GM21390 (cell line): ENCODE results near the gene SMPD3.

ENCODE experiments used
- ATAC-seq: cut with Tn5 transposase; IDR thresholded peaks from one replicate; pipeline ENCODE4 v1.9.1; 2021; ENCODE audit not compliant: unreplicated experiment

The SMPD3 gene

GRCh38 chr16:68406458-68407152 is 41.7 kb downstream of the SMPD3 start:
- ATAC-seq, result no peak

DNA sequence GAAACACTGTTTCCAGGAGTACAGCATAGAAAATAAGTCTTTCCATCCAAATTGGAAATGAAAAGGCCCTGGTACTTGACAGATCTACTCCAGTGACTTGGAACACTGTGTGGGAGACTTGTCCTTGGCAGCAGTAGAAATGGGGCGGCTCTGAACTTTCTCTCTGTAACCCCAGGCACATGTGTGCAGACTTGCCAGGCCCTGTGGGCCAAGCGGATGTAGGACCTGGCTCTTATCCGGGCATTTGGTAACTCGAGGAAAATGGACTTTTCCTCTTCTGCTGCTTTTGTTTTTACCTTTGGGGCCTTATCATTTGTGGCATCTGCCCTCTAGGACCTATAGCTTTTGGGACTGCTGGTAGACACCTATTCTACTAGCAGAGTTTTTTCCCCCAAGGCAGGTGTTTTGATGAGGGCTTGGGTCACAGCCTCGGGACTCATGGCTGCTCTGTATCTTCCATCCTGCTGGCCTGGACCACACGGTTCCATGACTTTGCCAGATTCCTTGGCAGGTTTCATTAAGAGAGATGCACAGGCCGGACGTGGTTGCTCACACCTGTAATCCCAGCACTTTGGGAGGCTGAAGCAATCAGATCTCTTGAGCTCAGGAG is 43.5 kb downstream of the SMPD3 start:
- no peak for ATAC-seq

DNA sequence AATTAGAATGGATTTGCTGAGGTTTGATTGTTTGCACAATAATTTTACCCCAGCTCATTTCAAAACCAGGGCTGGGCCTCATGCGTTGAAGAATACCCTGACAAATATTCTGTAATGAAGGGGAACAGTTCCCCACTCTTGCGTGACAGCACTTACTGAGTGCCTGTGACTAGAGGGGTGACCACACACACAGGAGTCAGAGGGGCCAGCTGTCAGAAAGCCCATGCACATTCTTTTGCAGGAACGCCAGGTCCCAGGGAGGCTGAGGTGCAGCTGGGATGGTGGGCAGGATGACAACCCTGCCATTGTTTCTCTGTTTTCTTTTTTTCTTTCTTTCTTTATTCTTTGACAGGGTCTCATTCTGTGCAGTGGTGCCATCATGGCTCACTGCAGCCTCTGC is 44.6 kb downstream of the SMPD3 start:
- no peak for ATAC-seq

GRCh38 chr16:68403177-68403576 is 45.1 kb downstream of the SMPD3 start:
- no peak for ATAC-seq

DNA sequence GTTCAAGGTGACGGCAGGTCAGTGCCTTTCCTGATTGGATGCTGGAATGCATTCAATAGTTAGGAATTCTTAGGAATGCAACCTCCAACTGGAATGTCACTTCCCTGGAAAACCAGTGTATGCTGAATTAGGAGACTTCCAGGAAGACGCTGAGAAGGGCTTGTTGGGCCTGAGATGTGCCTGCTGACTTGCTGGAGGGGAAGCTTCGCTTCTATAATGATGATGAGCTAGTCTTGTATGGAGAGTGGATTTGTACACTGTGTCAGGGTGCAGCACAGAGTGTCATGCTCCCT is 45.6 kb downstream of the SMPD3 start:
- no peak for ATAC-seq

DNA sequence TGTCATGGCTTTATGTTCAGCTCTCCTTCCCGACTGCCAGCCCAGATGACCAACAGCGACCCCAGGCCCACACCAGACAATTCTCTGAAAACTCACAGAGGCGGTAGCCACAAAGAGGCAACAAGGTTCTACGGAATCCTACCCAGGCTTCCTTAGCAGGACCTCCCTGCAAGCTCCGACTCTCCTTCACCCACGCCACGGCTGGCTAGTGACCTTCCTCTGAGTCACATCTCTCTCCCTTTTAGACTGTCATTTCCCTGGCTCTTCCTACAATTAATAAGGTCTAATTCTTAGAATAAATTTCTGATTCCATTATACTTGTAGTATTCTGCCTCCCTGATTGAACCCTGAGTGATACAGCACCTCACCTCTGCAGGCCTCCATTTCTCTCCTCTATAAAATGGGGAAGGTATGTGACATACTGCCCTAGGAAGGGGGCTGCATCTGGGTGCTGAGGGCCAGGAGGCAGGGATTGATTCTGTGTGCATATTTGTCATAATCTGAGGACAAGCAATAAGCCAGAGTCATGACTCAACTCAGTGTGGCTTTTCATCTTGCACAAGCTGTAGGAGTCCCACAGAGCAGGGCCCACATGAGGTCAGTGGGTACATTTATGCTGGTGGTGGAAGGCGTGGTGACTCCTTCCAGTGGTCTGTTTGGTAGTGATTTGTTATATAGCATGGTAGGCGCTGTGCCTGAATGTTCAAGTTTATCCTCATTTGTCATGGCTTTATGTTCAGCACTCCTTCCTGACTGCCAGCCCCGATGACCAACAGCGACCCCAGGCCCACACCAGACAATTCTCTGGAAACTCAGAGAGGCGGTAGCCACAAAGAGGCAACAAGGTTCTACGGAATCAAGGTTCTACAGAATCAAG is 46.2 kb downstream of the SMPD3 start:
- ATAC-seq, result no peak

GRCh38 chr16:68400924-68401460 is 47.3 kb downstream of the SMPD3 start:
- no peak for ATAC-seq

- ATAC-seq, result no peak
Measured at GRCh38 chr16:68400083-68400923, 48.0 kb downstream of the SMPD3 start.

DNA sequence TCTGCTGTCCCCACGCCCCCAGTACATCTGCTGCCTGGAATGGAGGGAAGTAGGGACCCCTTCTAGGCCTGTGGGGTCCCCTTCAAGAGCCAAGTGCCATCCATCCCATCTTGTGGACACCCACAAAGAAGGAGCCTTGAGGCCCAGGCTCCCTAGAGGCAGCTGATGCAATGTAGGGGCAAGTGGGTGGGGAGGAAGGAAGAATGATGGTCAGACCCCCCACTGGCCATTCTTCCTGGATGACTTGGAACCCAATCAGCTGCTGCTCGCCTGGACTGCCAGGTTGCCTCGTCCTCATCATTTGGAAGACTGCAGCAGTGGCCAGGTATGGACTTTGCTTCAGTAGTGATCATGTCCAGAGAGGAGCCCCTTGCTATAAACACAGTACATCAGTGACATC is 48.9 kb downstream of the SMPD3 start:
- ATAC-seq, result no peak

DNA sequence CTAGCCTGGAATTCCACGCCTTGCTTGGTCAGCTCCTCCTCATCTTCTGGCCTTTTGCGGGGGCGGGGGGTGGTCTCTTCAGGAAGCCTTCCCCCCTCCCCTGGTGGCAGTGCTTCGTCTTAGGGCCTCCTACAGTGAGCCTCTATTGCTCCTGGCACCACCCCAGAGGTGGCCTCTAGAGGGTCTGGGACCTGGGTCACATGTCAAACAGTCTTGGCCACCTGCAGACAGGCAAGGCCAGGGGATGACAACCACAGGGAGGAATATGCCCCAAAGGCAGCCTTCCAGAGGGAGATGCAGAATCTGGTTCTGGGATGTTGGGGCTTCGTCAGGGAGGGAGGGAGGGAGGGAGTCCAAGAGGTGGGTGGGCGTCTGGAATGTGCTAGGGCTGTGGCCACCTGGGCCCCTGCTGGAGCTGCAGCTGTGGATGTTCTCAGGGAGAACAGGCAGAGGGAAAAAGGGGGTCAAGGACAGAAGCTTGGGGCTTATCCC is 50.6 kb downstream of the SMPD3 start:
- no peak for ATAC-seq

- ATAC-seq, result no peak
Measured at GRCh38 chr16:68396481-68396880, 51.8 kb downstream of the SMPD3 start.

DNA sequence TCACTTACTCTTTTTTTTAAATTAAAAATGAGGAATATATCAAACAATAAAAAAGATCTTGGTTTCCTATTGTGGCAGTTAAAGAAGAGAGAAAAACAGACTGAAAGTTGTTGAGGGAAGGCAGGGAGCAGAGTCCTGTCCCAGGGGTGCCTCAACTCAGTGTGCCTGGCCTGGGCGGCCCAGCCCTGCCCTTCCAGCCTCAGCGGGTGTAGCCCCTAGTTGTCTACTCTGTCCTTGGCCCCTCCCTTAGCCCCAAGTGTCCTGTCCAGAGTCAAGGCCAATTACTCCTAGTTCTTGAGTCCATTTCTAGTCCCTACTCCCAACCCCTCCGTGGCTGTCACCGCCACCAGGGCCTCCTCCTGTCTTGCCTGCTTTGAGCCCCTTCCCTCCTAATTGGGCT is 52.5 kb downstream of the SMPD3 start:
- no peak for ATAC-seq

DNA sequence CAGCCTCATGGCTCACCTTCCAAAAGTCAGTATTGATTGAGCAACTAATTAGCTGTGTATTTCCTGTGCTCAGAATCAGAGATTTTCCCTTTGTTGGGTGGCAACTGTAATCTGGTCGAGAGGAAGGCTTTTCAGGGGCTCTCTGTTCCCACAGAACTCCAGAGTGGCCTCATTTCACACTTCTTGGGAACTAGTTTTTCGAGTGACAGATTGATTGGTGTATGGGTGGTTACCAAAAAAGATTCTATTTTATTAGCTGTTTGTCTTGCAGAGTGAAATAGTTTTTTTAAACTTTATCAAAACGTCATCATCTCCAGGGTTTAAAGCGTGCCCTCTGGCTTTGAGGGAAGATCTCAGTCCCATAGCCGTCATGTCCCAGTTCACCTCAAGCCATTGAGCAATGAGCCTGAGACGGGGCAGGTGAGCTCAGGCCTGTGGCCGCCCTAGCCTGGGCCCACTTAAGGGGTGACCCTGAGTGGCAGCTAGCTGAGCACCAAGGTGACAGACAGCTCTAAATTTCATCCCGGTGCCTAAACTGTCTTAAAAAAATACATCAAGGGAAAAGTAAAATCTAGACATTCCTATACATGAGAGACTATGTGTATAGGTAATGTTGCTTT is 53.0 kb downstream of the SMPD3 start:
- ATAC-seq, result no peak

DNA sequence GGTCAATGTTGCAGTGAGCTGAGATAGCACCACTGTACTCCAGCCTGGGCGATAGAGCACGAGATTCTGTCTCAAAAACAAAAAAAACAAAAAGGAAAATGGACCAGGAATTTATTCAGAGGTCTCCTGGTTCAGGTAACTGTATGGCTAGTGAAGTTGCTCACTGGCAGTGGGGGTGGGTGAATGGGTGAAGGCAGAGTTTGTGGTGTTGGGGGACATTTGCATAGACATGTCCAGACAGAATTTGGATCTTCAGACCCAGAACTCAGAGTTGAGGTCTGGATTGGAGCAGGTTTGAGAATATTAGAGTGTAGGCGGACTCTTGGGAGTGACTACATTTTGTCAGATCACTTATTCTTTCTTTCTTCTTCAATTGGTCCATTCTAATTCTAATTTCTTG is 55.0 kb downstream of the SMPD3 start:
- ATAC-seq, result no peak

DNA sequence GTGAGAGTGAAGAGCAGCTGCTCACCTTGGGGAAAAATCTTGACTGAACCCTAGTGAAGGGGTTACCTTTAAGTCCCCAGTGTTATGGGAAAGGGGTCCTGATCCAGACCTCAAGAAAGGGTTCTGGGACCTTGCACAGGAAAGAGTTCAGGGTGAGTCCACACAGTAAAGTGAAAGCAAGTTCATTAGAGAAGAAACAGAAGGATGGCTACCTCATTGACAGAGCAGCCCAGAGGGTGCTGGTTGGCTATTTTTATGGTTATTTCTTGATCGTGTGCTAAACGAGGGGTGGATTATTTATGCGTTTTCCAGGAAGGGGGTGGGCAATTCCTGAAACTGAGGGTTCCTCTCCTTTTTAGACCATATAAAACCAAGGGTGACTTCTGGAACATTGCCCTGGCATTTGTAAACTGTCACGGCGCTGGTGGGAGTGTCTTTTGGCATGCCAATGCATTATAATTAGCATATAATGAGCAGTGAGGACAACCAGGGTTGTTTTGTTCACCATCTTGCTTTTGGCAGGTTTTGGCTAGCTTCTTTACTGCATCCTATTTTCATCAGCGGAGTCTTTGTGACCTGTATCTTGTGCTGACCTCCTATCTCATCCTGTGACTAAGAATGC is 58.4 kb downstream of the SMPD3 start:
- ATAC-seq, result no peak

GRCh38 chr16:68389006-68389405 is 59.3 kb downstream of the SMPD3 start:
- no peak for ATAC-seq

DNA sequence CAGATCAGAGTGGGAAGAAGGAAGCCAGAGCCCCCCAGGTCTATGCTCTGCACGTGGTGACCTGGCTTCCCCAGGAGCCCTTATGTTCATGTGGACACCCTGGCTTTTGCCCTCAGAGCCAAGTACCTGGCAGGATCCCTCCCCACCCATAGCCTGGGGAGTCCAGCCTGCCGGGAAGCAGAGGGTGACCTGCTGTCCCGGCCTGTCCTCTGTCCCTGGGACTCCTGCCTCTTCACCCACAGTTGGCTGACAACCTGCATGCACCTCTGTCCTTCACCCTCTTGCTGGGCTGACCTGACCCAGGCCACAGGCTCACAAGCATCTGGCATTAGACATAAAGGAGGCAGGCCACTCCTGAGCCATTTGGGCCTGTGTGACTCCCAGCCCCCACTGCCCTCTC is 60.2 kb downstream of the SMPD3 start:
- no peak for ATAC-seq

GRCh38 chr16:68387301-68387700 is 61.0 kb downstream of the SMPD3 start:
- no peak for ATAC-seq

GRCh38 chr16:68386628-68387027 is 61.7 kb downstream of the SMPD3 start:
- no peak for ATAC-seq

DNA sequence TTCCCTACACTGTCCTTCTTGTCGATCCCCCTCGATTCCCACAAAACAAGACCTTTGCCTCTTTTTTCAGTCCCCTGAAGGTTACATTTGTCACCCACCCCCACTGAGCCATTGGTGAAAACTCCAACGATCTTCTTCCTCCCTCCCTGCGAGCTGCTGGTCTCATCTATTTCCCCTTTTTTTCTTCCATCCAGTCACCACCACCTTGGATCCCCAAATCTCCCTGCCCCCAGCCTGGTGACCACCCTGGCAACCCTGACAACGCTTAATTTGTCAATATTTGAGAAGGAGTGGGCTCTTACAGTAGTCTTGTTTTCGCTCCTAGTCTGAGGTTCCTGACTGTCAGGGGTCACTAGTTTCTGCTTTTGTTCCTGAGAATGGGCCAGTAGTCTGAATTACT is 62.9 kb downstream of the SMPD3 start:
- ATAC-seq, result no peak
